ENCODE measurements around the gene NEXN. TPM values are rescaled to one million over a fixed set of nuclear protein-coding genes. Genes with fewer than 3 reads are reported as not detected.

The NEXN gene
- total and polyA plus RNA-seq, 2 of the 8 experiments (the other 6 are each of a cell fraction or from before 2014, with no cell fraction given) = 0.20 to 2.9 TPM

DNA sequence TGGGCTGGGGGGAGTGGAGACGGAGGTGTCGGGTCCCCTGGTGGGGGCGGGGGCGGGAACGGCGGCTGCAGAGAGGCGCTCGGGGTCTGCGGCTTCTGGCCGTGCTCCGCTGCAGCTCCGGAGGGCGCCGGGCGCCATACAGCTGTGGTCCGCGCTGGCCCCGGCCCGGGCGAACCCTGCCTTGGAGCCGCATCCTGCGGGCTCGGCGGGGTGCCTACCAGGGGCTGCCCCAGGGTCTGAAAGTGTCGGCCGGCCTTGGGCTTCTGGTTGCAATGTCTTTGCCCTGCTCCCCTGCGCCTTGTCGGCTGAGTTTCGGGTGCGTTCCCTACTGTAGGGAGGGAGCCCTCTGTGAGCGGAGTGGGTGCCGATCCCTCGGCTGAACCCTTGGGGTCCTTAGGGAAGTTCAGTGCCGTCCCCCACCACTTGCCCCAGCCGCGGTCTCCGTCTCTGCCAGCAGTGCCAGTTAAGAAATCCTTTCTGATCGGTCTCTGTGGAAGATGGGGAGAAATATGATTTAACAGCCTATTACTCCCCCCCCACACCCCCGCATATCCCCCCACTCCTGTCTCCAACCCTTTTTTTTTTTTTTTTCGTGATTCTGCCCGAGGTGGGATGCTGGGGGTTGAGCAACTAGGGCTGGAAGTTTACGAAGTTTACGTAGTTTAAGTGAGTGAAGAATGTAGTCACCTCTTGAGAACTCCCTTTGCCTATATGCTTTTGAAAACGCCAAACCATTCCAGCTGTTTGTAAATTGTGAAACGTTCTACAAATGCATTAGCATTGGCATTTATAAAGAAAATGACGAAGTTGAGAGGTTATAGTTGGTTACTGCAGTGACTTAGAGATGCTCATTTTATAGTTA lies 588 bp downstream of the NEXN start (continued):
- TF ChIP-seq HDAC2 (IDR thresholded peaks at IDR 0.05; ENCODE audit: borderline replicate concordance in 1 of 2, low read depth in 2 of 2, low read length in 2 of 2) (no peak), TAF1 (IDR thresholded peaks at IDR 0.05; ENCODE audit: low read depth, low read length) (no peak), ASH2L (IDR thresholded peaks at IDR 0.05; ENCODE audit: low read length) (peak; percentile 85), CEBPB (IDR thresholded peaks at IDR 0.05; ENCODE audit: low read depth, low read length) (peak; percentile 57; the same call in 1 of the 2 replicates), MAFK (IDR thresholded peaks at IDR 0.05; ENCODE audit: low read depth, low read length) (no peak), RXRA (IDR thresholded peaks at IDR 0.05; ENCODE audit: insufficient read depth, low read depth, low read length) (no peak), SIX5 (IDR thresholded peaks at IDR 0.05; ENCODE audit: low read depth, low read length) (no peak), GTF2F1 (IDR thresholded peaks at IDR 0.05; ENCODE audit: borderline replicate concordance, low read depth, low read length) (no peak), KDM4A (IDR thresholded peaks at IDR 0.05; ENCODE audit: low read depth, low read length, severe bottlenecking) (peak; percentile 81), CBX8 (IDR thresholded peaks at IDR 0.05; ENCODE audit: borderline replicate concordance, low read depth, low read length) (no peak), YY1 (IDR thresholded peaks at IDR 0.05; ENCODE audit: low read depth, low read length) (peak; percentile 66; the same call in 1 of the 2 replicates), TCF12 (IDR thresholded peaks at IDR 0.05; ENCODE audit: low read depth, low read length) (no peak), CTBP2 (IDR thresholded peaks at IDR 0.05; ENCODE audit: borderline replicate concordance, insufficient read depth, insufficient read length, low read length) (no peak), EGR1 (IDR thresholded peaks at IDR 0.05; ENCODE audit: borderline replicate concordance, low read depth, low read length) (no peak), RBBP5 (IDR thresholded peaks at IDR 0.05; ENCODE audit: borderline replicate concordance, low read depth, low read length) (no peak; the same call in none of the 2 replicates)
- TF ChIP-seq, protein P1, sequence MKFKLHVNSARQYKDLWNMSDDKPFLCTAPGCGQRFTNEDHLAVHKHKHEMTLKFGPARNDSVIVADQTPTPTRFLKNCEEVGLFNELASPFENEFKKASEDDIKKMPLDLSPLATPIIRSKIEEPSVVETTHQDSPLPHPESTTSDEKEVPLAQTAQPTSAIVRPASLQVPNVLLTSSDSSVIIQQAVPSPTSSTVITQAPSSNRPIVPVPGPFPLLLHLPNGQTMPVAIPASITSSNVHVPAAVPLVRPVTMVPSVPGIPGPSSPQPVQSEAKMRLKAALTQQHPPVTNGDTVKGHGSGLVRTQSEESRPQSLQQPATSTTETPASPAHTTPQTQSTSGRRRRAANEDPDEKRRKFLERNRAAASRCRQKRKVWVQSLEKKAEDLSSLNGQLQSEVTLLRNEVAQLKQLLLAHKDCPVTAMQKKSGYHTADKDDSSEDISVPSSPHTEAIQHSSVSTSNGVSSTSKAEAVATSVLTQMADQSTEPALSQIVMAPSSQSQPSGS (IDR thresholded peaks at IDR 0.05; ENCODE audit: low read length) = no peak
